HG02588 (cell line): ENCODE measurements around the gene PLXNA4.

Experiments used
- ATAC-seq: cut with Tn5 transposase; IDR thresholded peaks from one replicate; pipeline ENCODE4 v1.9.1; 2021; ENCODE audit warnings: mild to moderate bottlenecking, moderate library complexity; ENCODE audit not compliant: unreplicated experiment

The PLXNA4 gene

DNA sequence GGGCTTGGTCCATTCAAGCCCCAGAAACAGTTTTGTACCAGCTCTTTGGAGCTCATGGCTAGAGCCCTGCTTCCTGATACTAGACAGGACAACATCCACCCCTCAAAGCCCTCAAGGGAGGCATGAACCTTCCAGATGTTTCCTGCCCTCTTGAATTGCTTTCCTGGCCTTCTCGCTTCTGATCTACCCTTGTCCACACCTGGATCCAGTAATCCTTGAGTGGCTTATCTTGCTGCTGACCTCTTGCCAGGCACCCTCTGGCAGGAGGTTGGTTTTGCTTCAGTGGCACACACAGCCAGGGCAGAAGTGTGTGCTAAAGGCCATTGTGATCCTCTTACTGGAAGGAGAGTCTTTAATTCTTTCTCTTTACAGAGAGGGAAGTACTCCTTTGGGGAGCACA, 495.8 kb downstream of the PLXNA4 start:
- no peak for ATAC-seq

DNA sequence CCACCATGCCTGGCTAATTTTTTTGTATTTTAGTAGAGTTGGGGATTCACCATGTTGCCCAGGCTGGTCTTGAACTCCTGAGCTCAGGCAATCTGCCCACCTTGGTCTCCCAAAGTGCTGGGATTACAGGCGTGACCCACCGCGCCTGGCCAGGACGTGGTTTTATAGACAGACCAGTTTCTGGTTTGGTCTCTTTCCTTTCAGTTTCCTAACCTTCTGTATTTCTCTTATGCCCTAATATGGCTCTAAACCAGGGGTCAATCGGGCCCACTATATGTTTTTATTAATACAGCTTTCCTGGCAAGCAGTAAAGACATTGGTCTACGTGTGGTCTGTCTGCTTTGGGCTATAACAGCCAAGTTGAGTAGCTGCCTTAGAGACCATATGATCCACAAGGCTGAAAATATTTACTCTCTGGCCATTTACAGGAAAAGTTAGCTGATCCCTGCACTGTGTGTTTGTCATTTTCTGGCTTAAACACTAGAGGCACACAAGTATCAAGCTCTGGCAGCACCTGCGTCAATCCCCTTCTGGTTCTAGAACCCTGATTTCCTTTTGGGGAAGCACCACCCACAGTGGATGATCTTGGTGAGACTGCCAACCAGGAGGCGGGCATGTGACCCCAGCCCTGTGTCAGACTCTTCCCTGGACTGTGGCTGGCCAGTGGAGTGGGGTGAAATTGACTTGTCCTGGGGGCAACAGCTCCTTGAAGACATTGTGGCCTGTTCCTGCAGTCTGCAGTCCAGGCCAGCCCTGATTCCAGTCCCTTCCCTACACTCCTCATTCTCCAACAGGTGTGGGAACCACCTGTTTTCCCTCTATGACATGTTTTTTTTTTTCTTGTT, 497.2 kb downstream of the PLXNA4 start:
- ATAC-seq = no peak

DNA sequence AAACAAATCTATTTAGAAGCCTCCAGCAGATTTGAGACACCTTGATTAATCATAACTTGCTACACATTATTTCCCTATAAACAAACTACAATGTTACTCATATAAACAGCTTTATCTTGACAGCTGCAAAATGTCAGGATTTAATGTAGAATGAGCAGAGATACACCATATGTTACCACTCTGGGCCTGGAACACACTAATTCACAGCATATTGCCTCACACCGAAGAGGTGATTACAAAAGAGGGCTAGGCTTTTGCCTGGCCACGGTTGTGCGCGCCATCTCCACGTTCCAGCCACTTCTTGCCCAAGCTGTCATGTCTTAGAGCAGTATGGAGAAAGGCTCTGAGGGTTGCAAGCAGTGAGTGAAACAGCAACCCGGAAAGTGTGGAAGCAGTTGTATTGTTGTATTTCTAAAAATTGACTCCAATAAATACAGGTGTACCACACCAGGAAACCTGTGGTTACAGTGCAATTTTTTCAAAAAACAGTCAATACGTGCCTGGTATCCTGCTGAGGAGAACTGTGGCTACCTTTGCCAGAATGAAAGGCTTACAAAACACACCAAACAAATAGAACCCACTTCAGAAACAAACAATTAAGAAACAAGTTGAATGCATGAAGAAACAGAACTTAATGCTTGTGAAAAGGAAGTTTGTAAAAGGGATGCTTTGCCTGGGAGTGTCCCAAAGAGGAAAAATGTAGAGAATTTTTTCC, 498.1 kb downstream of the PLXNA4 start:
- ATAC-seq = no peak

DNA sequence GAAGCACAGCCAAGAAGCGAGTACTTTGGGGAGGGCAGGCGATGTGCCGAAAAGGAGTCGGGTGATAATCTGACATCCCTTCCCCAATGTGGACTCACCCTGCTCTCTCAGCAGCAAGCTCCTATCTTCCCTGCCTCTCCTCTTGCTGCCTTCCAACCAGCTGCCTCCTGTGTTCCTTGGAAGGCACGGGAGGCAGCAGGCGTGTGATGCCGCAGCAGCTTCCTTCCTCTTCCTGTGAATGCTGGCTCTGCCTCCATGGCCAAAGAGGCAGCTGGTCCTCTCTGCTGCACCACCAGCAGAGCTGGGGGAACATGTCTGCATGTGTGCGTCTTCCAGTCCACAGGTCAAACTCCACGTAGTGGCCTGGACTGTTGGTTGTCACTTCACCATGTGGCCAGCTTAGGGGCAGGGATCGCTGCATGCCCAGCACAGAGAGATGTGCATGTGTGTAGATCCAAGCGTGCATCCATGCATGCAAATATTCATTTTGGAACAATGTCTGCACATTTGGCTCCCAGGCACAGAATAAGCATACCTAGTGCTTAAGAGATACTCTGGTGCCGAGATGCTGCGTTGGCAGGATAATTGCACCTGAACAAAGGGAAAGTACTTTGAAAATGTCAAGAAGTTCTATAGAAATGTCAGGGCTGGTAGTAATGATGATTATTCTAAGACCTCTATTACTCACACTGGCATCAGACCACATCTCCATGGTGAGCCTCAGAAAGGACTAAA, 499.8 kb downstream of the PLXNA4 start:
- no peak for ATAC-seq

DNA sequence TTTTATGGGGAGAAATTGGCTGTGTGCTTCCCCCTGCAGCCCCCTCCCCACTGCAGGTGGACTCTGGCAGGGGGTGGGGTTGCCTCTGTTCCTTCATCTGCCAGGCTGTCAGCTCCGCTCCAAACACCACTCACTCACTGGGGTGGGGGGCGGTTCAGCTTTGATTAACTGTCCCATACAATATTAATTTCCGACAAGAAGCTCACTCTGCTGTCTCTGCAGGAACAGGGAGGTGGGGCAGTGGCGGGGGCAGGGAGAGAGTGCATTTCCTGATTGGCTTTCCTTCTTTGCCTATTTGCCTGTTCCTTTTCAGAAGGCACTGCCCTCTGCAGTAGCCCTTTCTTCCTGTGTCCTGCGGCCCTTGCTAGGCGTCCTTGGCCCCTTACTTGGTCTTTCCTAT, 500.8 kb downstream of the PLXNA4 start:
- no peak for ATAC-seq

GRCh38 chr7:132073920-132074589, 502.2 kb downstream of the PLXNA4 start:
- ATAC-seq = no peak
